MM.1S (cell line): ENCODE data around the gene CDH2.

ENCODE experiments used
- DNase-seq: peaks from one replicate; pipeline ENCODE4 v3.0.0-alpha.2; 2015
- H2AFZ ChIP-seq: fragments of 300-600 bp; sonication (generic); 2 replicates; pipeline ENCODE4 v1.6.0; 2016; ENCODE audit warnings: antibody characterized with exemption, low read length
- H3F3A ChIP-seq: fragments of 300-600 bp; sonication (generic); 2 replicates; pipeline ENCODE4 v1.6.1; 2016; ENCODE audit warnings: mild to moderate bottlenecking, antibody characterized with exemption, low read length, moderate library complexity, mixed read lengths; ENCODE audit not compliant: insufficient read depth
- H3K27ac ChIP-seq: fragments of 300-600 bp; sonication (generic); 2 replicates; pipeline ENCODE4 v1.5.1; 2016; ENCODE audit warnings: mild to moderate bottlenecking, low read length
- H3K27me3 ChIP-seq: fragments of 300-600 bp; sonication (generic); replicated peaks from 2 replicates; pipeline ENCODE4 v1.6.0; 2016; ENCODE audit warnings: low read length; ENCODE audit not compliant: insufficient read depth
- H3K36me3 ChIP-seq: fragments of 300-600 bp; sonication (generic); replicated peaks from 2 replicates; pipeline ENCODE4 v1.6.1; 2016; ENCODE audit warnings: mild to moderate bottlenecking, low read length, mixed read lengths; ENCODE audit not compliant: insufficient read depth
- H3K4me1 ChIP-seq: fragments of 300-600 bp; sonication (generic); 2 replicates; pipeline ENCODE4 v1.6.1; 2016; ENCODE audit warnings: low read length, mixed read lengths
- H3K4me2 ChIP-seq: fragments of 300-600 bp; sonication (generic); 2 replicates; pipeline ENCODE4 v1.6.0; 2016; ENCODE audit warnings: low read depth, low read length
- H3K4me3 ChIP-seq: fragments of 300-600 bp; sonication (generic); 2 replicates; pipeline ENCODE4 v1.5.1; 2016; ENCODE audit warnings: low read length, mixed read lengths
- H3K79me2 ChIP-seq: fragments of 300-600 bp; sonication (generic); 2 replicates; pipeline ENCODE4 v1.6.1; 2016; ENCODE audit warnings: mixed run types, low read length, mixed read lengths
- H3K9ac ChIP-seq: fragments of 300-600 bp; sonication (generic); 2 replicates; pipeline ENCODE4 v1.6.1; 2016; ENCODE audit warnings: low read length, mixed read lengths
- H3K9me2 ChIP-seq: fragments of 300-600 bp; sonication (generic); replicated peaks from 2 replicates; pipeline ENCODE4 v1.6.1; 2016; ENCODE audit warnings: mild to moderate bottlenecking, low read length, mixed read lengths; ENCODE audit not compliant: insufficient read depth
- H3K9me3 ChIP-seq: fragments of 300-600 bp; sonication (generic); replicated peaks from 2 replicates; pipeline ENCODE4 v1.6.1; 2016; ENCODE audit warnings: mild to moderate bottlenecking, low read length, mixed read lengths; ENCODE audit not compliant: insufficient read depth
- H4K20me1 ChIP-seq: fragments of 300-600 bp; sonication (generic); 2 replicates; pipeline ENCODE4 v1.6.1; 2016; ENCODE audit warnings: mild to moderate bottlenecking, low read length, moderate library complexity, mixed read lengths; ENCODE audit not compliant: insufficient read depth
- EZH2 ChIP-seq: fragments of 300-600 bp; sonication (generic); optimal IDR thresholded peaks from 2 replicates; pipeline ENCODE3; 2017; ENCODE audit warnings: low read depth, mild to moderate bottlenecking, antibody characterized with exemption, low read length, mixed read lengths
- EZH2phosphoT487 ChIP-seq: fragments of 300-600 bp; sonication (generic); IDR thresholded peaks from 2 replicates; pipeline ENCODE4 v1.6.1; 2018; ENCODE audit warnings: antibody characterized with exemption, low read length
- TF ChIP-seq, protein P1 (sequence below): fragments of 300-600 bp; sonication (generic); IDR thresholded peaks from 2 replicates; pipeline ENCODE4 v1.5.1; 2016; ENCODE audit warnings: antibody characterized with exemption, low read length, mixed read lengths

CDH2 gene

DNA sequence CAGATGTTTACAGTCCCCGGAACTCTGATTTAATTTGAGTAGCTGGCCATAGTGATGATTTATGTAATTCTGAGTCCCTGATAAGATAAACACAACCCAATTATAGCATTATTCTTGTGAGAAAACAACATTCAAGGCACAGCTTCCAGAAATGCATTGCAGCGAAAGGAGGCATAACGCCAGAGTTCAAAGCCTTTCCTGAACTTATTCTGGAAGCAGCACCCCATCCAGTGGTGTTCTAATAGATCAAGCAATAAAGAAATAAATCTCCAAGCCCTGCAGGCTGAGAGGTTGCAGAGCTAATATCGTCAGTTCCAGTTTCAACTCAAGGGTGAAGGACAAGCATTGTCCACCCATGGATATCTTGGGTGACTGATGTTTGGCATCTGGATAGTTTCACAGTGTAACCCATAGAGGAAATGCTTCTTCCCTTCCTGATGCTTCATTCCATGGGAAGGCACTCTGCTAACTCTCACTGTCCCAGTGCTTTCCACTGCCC lies 18.8 kb downstream of the CDH2 start:
- H3K36me3 ChIP-seq: no peaks in the 10 kb centered on the region
- no peaks in the 10 kb centered on the region for H4K20me1 ChIP-seq
- H3K9ac ChIP-seq: no peak overlapping the region
- TF ChIP-seq EZH2 (no peak), EZH2phosphoT487 (no peak)
- TF ChIP-seq, protein P1, sequence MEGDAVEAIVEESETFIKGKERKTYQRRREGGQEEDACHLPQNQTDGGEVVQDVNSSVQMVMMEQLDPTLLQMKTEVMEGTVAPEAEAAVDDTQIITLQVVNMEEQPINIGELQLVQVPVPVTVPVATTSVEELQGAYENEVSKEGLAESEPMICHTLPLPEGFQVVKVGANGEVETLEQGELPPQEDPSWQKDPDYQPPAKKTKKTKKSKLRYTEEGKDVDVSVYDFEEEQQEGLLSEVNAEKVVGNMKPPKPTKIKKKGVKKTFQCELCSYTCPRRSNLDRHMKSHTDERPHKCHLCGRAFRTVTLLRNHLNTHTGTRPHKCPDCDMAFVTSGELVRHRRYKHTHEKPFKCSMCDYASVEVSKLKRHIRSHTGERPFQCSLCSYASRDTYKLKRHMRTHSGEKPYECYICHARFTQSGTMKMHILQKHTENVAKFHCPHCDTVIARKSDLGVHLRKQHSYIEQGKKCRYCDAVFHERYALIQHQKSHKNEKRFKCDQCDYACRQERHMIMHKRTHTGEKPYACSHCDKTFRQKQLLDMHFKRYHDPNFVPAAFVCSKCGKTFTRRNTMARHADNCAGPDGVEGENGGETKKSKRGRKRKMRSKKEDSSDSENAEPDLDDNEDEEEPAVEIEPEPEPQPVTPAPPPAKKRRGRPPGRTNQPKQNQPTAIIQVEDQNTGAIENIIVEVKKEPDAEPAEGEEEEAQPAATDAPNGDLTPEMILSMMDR: no peak
- no peaks in the 10 kb centered on the region for H3K27me3 ChIP-seq
- H3K9me2 ChIP-seq: no peaks in the 10 kb centered on the region
- no peak overlapping the region for H3K27ac ChIP-seq
- no peak overlapping the region for H3K4me3 ChIP-seq
- H3F3A ChIP-seq: no peaks in the 10 kb centered on the region
- peaks cover 5% of the 10 kb centered on the region; the same call in 1 of the 2 replicates for H3K79me2 ChIP-seq
- H3K9me3 ChIP-seq: no peaks in the 10 kb centered on the region
- H2AFZ ChIP-seq: no peak overlapping the region
- H3K4me1 ChIP-seq: no peaks in the 10 kb centered on the region
- no peak overlapping the region for H3K4me2 ChIP-seq
- DNase-seq: no peak

GRCh38 chr18:28153485-28154065 lies 23.4 kb downstream of the CDH2 start:
- no peak overlapping the region for H3K27ac ChIP-seq
- no peaks in the 10 kb centered on the region for H3K36me3 ChIP-seq
- H4K20me1 ChIP-seq: no peaks in the 10 kb centered on the region
- H3K9me3 ChIP-seq: no peaks in the 10 kb centered on the region
- no peak overlapping the region for H3K4me3 ChIP-seq
- no peaks in the 10 kb centered on the region for H3K9me2 ChIP-seq
- H3F3A ChIP-seq: no peaks in the 10 kb centered on the region
- no peaks in the 10 kb centered on the region for H3K4me1 ChIP-seq
- DNase-seq: no peak
- H3K9ac ChIP-seq: no peak overlapping the region
- H3K4me2 ChIP-seq: no peak overlapping the region
- no peak overlapping the region for H2AFZ ChIP-seq
- TF ChIP-seq EZH2 (no peak), EZH2phosphoT487 (no peak)
- TF ChIP-seq, protein P1: no peak
- H3K27me3 ChIP-seq: no peaks in the 10 kb centered on the region
- no peaks in the 10 kb centered on the region for H3K79me2 ChIP-seq

DNA sequence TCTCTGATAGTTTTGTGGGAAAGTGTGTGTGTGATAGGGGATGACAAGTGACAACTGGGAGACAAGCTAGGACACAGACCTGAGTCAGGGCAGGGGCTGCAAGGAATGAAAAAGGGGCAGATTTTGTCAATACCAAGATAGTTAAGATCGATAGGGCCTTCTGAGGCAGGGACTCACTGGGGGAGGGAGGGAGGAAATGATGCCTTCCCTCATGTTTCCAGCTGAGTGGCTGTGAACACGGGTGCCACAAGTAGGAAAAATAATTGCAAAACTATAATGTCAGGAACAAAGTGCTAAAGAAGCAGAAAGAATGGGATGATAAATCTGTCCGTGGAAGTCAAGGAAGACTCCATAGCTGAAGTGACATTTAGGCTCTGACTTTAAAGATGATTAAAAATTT lies 24.2 kb downstream of the CDH2 start:
- H3K9me3 ChIP-seq: no peaks in the 10 kb centered on the region
- DNase-seq: no peak
- H3K4me2 ChIP-seq: no peak overlapping the region
- TF ChIP-seq EZH2 (no peak), EZH2phosphoT487 (no peak)
- TF ChIP-seq, protein P1: no peak
- no peaks in the 10 kb centered on the region for H3K36me3 ChIP-seq
- no peaks in the 10 kb centered on the region for H3K27me3 ChIP-seq
- H3K79me2 ChIP-seq: no peaks in the 10 kb centered on the region
- no peaks in the 10 kb centered on the region for H3K4me1 ChIP-seq
- H3K4me3 ChIP-seq: no peak overlapping the region
- no peaks in the 10 kb centered on the region for H3F3A ChIP-seq
- H3K9ac ChIP-seq: no peak overlapping the region
- H2AFZ ChIP-seq: no peak overlapping the region
- no peaks in the 10 kb centered on the region for H3K9me2 ChIP-seq
- no peaks in the 10 kb centered on the region for H4K20me1 ChIP-seq
- H3K27ac ChIP-seq: no peak overlapping the region
